Activated CD4-positive, alpha-beta T cell treated with anti-CD3 and anti-CD28 coated beads, Interleukin-2, amount 10 ng/mL, durations not matched to agents 24 days and 14 days (primary cell): ENCODE measurements around the gene NFE2L2. TPM values are rescaled to one million over a fixed set of nuclear protein-coding genes. Genes with fewer than 3 reads are reported as not detected.

Experiments used
- DNase-seq: peaks from one replicate; pipeline ENCODE4 v3.0.0; 2022
- H3K27ac Mint-ChIP-seq: one replicate; pipeline ENCODE4 v1.8.0; 2022; ENCODE audit warnings: mild to moderate bottlenecking, mixed read lengths
- H3K27me3 Mint-ChIP-seq: one replicate; pipeline ENCODE4 v1.8.0; 2022; ENCODE audit warnings: mixed read lengths
- H3K36me3 Mint-ChIP-seq: one replicate; pipeline ENCODE4 v1.8.0; 2022; ENCODE audit warnings: low read depth, mild to moderate bottlenecking, mixed read lengths
- H3K4me1 Mint-ChIP-seq: one replicate; pipeline ENCODE4 v1.8.0; 2021; ENCODE audit warnings: mixed read lengths
- H3K4me3 Mint-ChIP-seq: one replicate; pipeline ENCODE4 v1.8.0; 2022; ENCODE audit warnings: mild to moderate bottlenecking, moderate library complexity, mixed read lengths
- H3K9me3 Mint-ChIP-seq: one replicate; pipeline ENCODE4 v1.8.0; 2021; ENCODE audit warnings: mixed read lengths
- intact Hi-C: fragments of 100-400 bp; cut with micrococcal nuclease; formaldehyde crosslinking; loops from one replicate; pipeline ENCODE4 v1.15.1; 2023
- total RNA-seq: library from RNA; stranded (reverse); gene quantifications from 2 replicates; pipeline ENCODE4 v1.2.3, GENCODE V29; 2022

NFE2L2 gene
- total RNA-seq, 1 donor from 2014 or later, result 63.7 TPM

- no peaks in the 10 kb centered on the region for H3K27me3 Mint-ChIP-seq
- no peak overlapping the region for H3K4me3 Mint-ChIP-seq
- DNase-seq, result no peak
- H3K27ac Mint-ChIP-seq, result no peak overlapping the region
- H3K9me3 Mint-ChIP-seq, result peaks cover 2% of the 10 kb centered on the region
- H3K4me1 Mint-ChIP-seq, result peaks cover 37% of the 10 kb centered on the region
- intact Hi-C loops, result no loop called here
- peaks cover 5% of the 10 kb centered on the region for H3K36me3 Mint-ChIP-seq
These were observed 23.3 kb upstream of the NFE2L2 start for GRCh38 chr2:177287814-177288213.

- Mint-ChIP-seq H3K9me3 (no peaks in the 10 kb centered on the region), H3K4me3 (no peak overlapping the region), H3K4me1 (peaks cover 26% of the 10 kb centered on the region), H3K36me3 (peaks cover 5% of the 10 kb centered on the region), H3K27ac (no peak overlapping the region), H3K27me3 (no peaks in the 10 kb centered on the region)
- DNase-seq, result no peak
- intact Hi-C loops, result no loop called here
These were observed 21.6 kb upstream of the NFE2L2 start for GRCh38 chr2:177285892-177286715.

- no peak overlapping the region for H3K27ac Mint-ChIP-seq
- no peak overlapping the region for H3K4me3 Mint-ChIP-seq
- H3K36me3 Mint-ChIP-seq, result peaks cover 5% of the 10 kb centered on the region
- no peaks in the 10 kb centered on the region for H3K27me3 Mint-ChIP-seq
- peaks cover 16% of the 10 kb centered on the region for H3K4me1 Mint-ChIP-seq
- DNase-seq, result no peak
- H3K9me3 Mint-ChIP-seq, result no peaks in the 10 kb centered on the region
- intact Hi-C loops, result no loop called here
These were observed 20.0 kb upstream of the NFE2L2 start for GRCh38 chr2:177284531-177284930.

- Mint-ChIP-seq H3K4me1 (peaks cover 10% of the 10 kb centered on the region), H3K4me3 (no peak overlapping the region), H3K27ac (no peak overlapping the region), H3K36me3 (peaks cover 3% of the 10 kb centered on the region), H3K27me3 (no peaks in the 10 kb centered on the region), H3K9me3 (no peaks in the 10 kb centered on the region)
- intact Hi-C loops, result no loop called here
- DNase-seq, result no peak
These were observed 19.4 kb upstream of the NFE2L2 start for GRCh38 chr2:177283906-177284305.

- Mint-ChIP-seq H3K27me3 (no peaks in the 10 kb centered on the region), H3K4me3 (no peak overlapping the region), H3K9me3 (no peaks in the 10 kb centered on the region), H3K36me3 (peaks cover 3% of the 10 kb centered on the region), H3K4me1 (peaks cover 6% of the 10 kb centered on the region), H3K27ac (no peak overlapping the region)
- DNase-seq, result no peak
- intact Hi-C loops, result no loop called here
These were observed 18.5 kb upstream of the NFE2L2 start for GRCh38 chr2:177282787-177283572.

- peaks cover 3% of the 10 kb centered on the region for H3K36me3 Mint-ChIP-seq
- H3K9me3 Mint-ChIP-seq, result no peaks in the 10 kb centered on the region
- H3K4me1 Mint-ChIP-seq, result peaks cover 6% of the 10 kb centered on the region
- intact Hi-C loops, result no loop called here
- no peak overlapping the region for H3K4me3 Mint-ChIP-seq
- H3K27ac Mint-ChIP-seq, result no peak overlapping the region
- H3K27me3 Mint-ChIP-seq, result no peaks in the 10 kb centered on the region
- DNase-seq, result no peak
These were observed 17.7 kb upstream of the NFE2L2 start for GRCh38 chr2:177282181-177282641.

- H3K4me1 Mint-ChIP-seq, result peaks cover 6% of the 10 kb centered on the region
- no peaks in the 10 kb centered on the region for H3K27me3 Mint-ChIP-seq
- H3K9me3 Mint-ChIP-seq, result no peaks in the 10 kb centered on the region
- no peak overlapping the region for H3K27ac Mint-ChIP-seq
- intact Hi-C loops, result no loop called here
- no peak overlapping the region for H3K4me3 Mint-ChIP-seq
- peaks cover 3% of the 10 kb centered on the region for H3K36me3 Mint-ChIP-seq
- no peak for DNase-seq
These were observed 17.1 kb upstream of the NFE2L2 start for GRCh38 chr2:177281400-177282180.

GRCh38 chr2:177279847-177280246 is 15.3 kb upstream of the NFE2L2 start:
- H3K4me3 Mint-ChIP-seq, result no peak overlapping the region
- H3K36me3 Mint-ChIP-seq, result peaks cover 2% of the 10 kb centered on the region
- no peak overlapping the region for H3K27ac Mint-ChIP-seq
- DNase-seq, result no peak
- no peaks in the 10 kb centered on the region for H3K9me3 Mint-ChIP-seq
- H3K4me1 Mint-ChIP-seq, result peaks cover 3% of the 10 kb centered on the region
- intact Hi-C loops, result no loop called here
- H3K27me3 Mint-ChIP-seq, result no peaks in the 10 kb centered on the region

- intact Hi-C loops, result no loop called here
These were observed 11.2 kb upstream of the NFE2L2 start for GRCh38 chr2:177275743-177276055.

GRCh38 chr2:177275040-177275742 is 10.7 kb upstream of the NFE2L2 start:
- no peaks in the 10 kb centered on the region for H3K36me3 Mint-ChIP-seq
- no peak for DNase-seq
- no peak overlapping the region for H3K27ac Mint-ChIP-seq
- peaks cover 20% of the 10 kb centered on the region for H3K4me1 Mint-ChIP-seq
- intact Hi-C loops, result no loop called here
- no peaks in the 10 kb centered on the region for H3K9me3 Mint-ChIP-seq
- H3K27me3 Mint-ChIP-seq, result no peaks in the 10 kb centered on the region
- H3K4me3 Mint-ChIP-seq, result no peak overlapping the region

More at GRCh38 chr2:177275743-177276055, 11.2 kb upstream of the NFE2L2 start:
- no peak overlapping the region for H3K27ac Mint-ChIP-seq
- H3K4me3 Mint-ChIP-seq, result no peak overlapping the region
- H3K27me3 Mint-ChIP-seq, result no peaks in the 10 kb centered on the region
- no peaks in the 10 kb centered on the region for H3K36me3 Mint-ChIP-seq
- no peaks in the 10 kb centered on the region for H3K9me3 Mint-ChIP-seq
- H3K4me1 Mint-ChIP-seq, result peaks cover 15% of the 10 kb centered on the region
- DNase-seq, result no peak

GRCh38 chr2:177273408-177273807 is 8.9 kb upstream of the NFE2L2 start:
- DNase-seq, result no peak
- Mint-ChIP-seq H3K36me3 (no peaks in the 10 kb centered on the region), H3K27me3 (no peaks in the 10 kb centered on the region), H3K9me3 (no peaks in the 10 kb centered on the region), H3K4me3 (no peak overlapping the region), H3K27ac (no peak overlapping the region), H3K4me1 (peaks cover 32% of the 10 kb centered on the region)
- intact Hi-C loops, result no loop called here

GRCh38 chr2:177272765-177273164 is 8.2 kb upstream of the NFE2L2 start:
- no peak for DNase-seq
- Mint-ChIP-seq H3K9me3 (peaks cover 1% of the 10 kb centered on the region), H3K27ac (no peak overlapping the region), H3K36me3 (peaks cover under 1% of the 10 kb centered on the region), H3K27me3 (no peaks in the 10 kb centered on the region), H3K4me1 (peaks cover 33% of the 10 kb centered on the region), H3K4me3 (no peak overlapping the region)
- intact Hi-C loops, result no loop called here

- Mint-ChIP-seq H3K4me1 (peaks cover 38% of the 10 kb centered on the region), H3K9me3 (peaks cover 7% of the 10 kb centered on the region), H3K36me3 (peaks cover 4% of the 10 kb centered on the region), H3K4me3 (no peak overlapping the region), H3K27me3 (no peaks in the 10 kb centered on the region), H3K27ac (no peak overlapping the region)
- intact Hi-C loops, result no loop called here
- no peak for DNase-seq
These were observed 7.6 kb upstream of the NFE2L2 start for GRCh38 chr2:177271981-177272666.
